Measurements from ENCODE around the gene CSNK1A1L. TPM values are rescaled to one million over a fixed set of nuclear protein-coding genes. Genes with fewer than 3 reads are reported as not detected.

Gene CSNK1A1L
- total and polyA plus RNA-seq, 2 of the 4 experiments (the other 2 are of a cell fraction): not detected

- no CpG with 5 or more reads among the region's 1 CpG for WGBS, 2 experiments (ENCODE audit: extremely low coverage in 2 of 2, insufficient read length in 1 of 2)
- no peak overlapping the region for H2BK20ac ChIP-seq (ENCODE audit: low read depth, low read length)
- H2BK15ac ChIP-seq (ENCODE audit: low read depth, low read length): no peak overlapping the region
- H3K4me2 ChIP-seq (ENCODE audit: low read depth, low read length): no peak overlapping the region
- no peak overlapping the region for H3K56ac ChIP-seq (ENCODE audit: extremely low read depth, insufficient read depth, low read length)
- no peaks in the 10 kb centered on the region for H3K79me1 ChIP-seq (ENCODE audit: low read depth in 1 of 2, low read length in 2 of 2)
- H2AK5ac ChIP-seq (ENCODE audit: low read depth, low read length): no peak overlapping the region
- dilution Hi-C loops (cut with HindIII; ENCODE audit: low sequenced_read_pairs, unreplicated experiment): no loop called here
- no peak for ATAC-seq (ENCODE audit: low read depth)
- CTCF ChIA-PET: no interaction called here
- H4K5ac ChIP-seq (ENCODE audit: low read depth, low read length): no peak overlapping the region
- no peak overlapping the region for H2BK120ac ChIP-seq (ENCODE audit: low read depth, low read length)
- H3K4me1 ChIP-seq (ENCODE audit: control insufficient read depth, insufficient read depth, low read length): no peaks in the 10 kb centered on the region
- no peak for TF ChIP-seq BHLHE40 (IDR thresholded peaks at IDR 0.05; ENCODE audit: low read depth, low read length)
- TF ChIP-seq ELK1 (IDR thresholded peaks at IDR 0.05; ENCODE audit: borderline replicate concordance, low read depth, low read length): no peak
- TF ChIP-seq CEBPB (IDR thresholded peaks at IDR 0.05; ENCODE audit: low read depth, low read length): no peak
- TF ChIP-seq MAFK (IDR thresholded peaks at IDR 0.05; ENCODE audit: low read depth, low read length): no peak
- TF ChIP-seq SMC3 (IDR thresholded peaks at IDR 0.05; ENCODE audit: low read depth, low read length): no peak
- no peak for TF ChIP-seq RAD21 (IDR thresholded peaks at IDR 0.05; ENCODE audit: low read length)
- TF ChIP-seq CTCF (conservative IDR thresholded peaks at IDR 0.05; ENCODE audit: low read depth, low read length): no peak
- no peak for TF ChIP-seq MAZ (IDR thresholded peaks at IDR 0.05; ENCODE audit: borderline replicate concordance, low read depth, low read length)
- no peak for TF ChIP-seq RCOR1 (IDR thresholded peaks at IDR 0.05; ENCODE audit: insufficient replicate concordance, low read length)
- TF ChIP-seq RFX5 (IDR thresholded peaks at IDR 0.05; ENCODE audit: low read depth, low read length): no peak
- TF ChIP-seq MXI1 (IDR thresholded peaks at IDR 0.05; ENCODE audit: borderline replicate concordance, low read depth, low read length): no peak
- no peak for TF ChIP-seq FOS (IDR thresholded peaks at IDR 0.05; ENCODE audit: low read depth, low read length)
- TF ChIP-seq USF2 (IDR thresholded peaks at IDR 0.05; ENCODE audit: low read depth, low read length): no peak
- TF ChIP-seq CHD1 (IDR thresholded peaks at IDR 0.05; ENCODE audit: low read depth, low read length): no peak
- no peak for TF ChIP-seq POLR2A (IDR thresholded peaks at IDR 0.05; ENCODE audit: low read depth, low read length)
- no peak for TF ChIP-seq NFE2L2 (IDR thresholded peaks at IDR 0.05; ENCODE audit: low read depth, low read length)
- H3K9ac ChIP-seq (ENCODE audit: low read depth, low read length): no peak overlapping the region
- H3K9me3 ChIP-seq (ENCODE audit: control insufficient read depth, insufficient read depth, low read length): peaks cover 2% of the 10 kb centered on the region; the same call in 1 of the 2 replicates
- BruUV-seq (replicated peaks): no TSS peak
- POLR2A ChIA-PET (ENCODE audit: unreplicated experiment): no interaction called here
- H4K91ac ChIP-seq (ENCODE audit: insufficient read depth, low read depth, low read length): no peak overlapping the region
- H3K4me3 ChIP-seq (ENCODE audit: insufficient read depth, low read depth, low read length): no peak overlapping the region
- no peak overlapping the region for H3K14ac ChIP-seq (replicated peaks; ENCODE audit: low read depth, low read length)
- no peak overlapping the region for H4K8ac ChIP-seq (ENCODE audit: low read depth in 2 of 2, low read length in 2 of 2)
- DNase-seq: no peak
- H2AK9ac ChIP-seq (replicated peaks; ENCODE audit: low read depth, low read length, poor library complexity): no peak overlapping the region
- no peak overlapping the region for H2AFZ ChIP-seq (replicated peaks; ENCODE audit: low read length, poor library complexity)
- in situ Hi-C loops (cut with MboI; ENCODE audit: low sequenced_read_pairs): no loop called here
- no peaks in the 10 kb centered on the region for H3K27me3 ChIP-seq (ENCODE audit: control insufficient read depth, insufficient read depth, low read length)
- no peak overlapping the region for H3K4ac ChIP-seq (ENCODE audit: low read depth, low read length)
- H4K20me1 ChIP-seq (ENCODE audit: insufficient read depth, low read length): no peaks in the 10 kb centered on the region
- H3K23ac ChIP-seq (ENCODE audit: low read depth, low read length): no peak overlapping the region
- H3K18ac ChIP-seq (ENCODE audit: low read depth, low read length): no peak overlapping the region
- intact Hi-C loops (cut with micrococcal nuclease): no loop called here
- no peak overlapping the region for H3K27ac ChIP-seq (ENCODE audit: insufficient read depth, low read length)
- H3K36me3 ChIP-seq (ENCODE audit: control insufficient read depth, insufficient read depth, low read length): no peaks in the 10 kb centered on the region
- no peaks in the 10 kb centered on the region for H3K9me1 ChIP-seq (ENCODE audit: insufficient read depth, low read length)
- H2BK5ac ChIP-seq (ENCODE audit: low read depth, low read length, poor library complexity, severe bottlenecking): no peak overlapping the region
These were observed 4.3 kb downstream of the CSNK1A1L start for GRCh38 chr13:37101201-37101600.

Measured in IMR-90 (cell line).